Uterus (tissue), 4 donors: ENCODE results near the gene FAM120A. TPM values are rescaled to one million over a fixed set of nuclear protein-coding genes. Genes with fewer than 3 reads are reported as not detected.

Source experiments
- DNase-seq, 2 donors: peaks; one replicate each; pipeline ENCODE4 v3.0.0-alpha.2; 2019 to 2020
- H3K27ac ChIP-seq, 2 donors: fragments of 200-600 bp; sonication (generic); 1 replicate in 1 of 2; 2 replicates in 1 of 2; pipeline ENCODE4 v1.5.1; 2016 to 2018
- H3K27me3 ChIP-seq, 2 donors: fragments of 200-600 bp; sonication (generic); one replicate each; pipeline ENCODE4 v1.5.1; 2018 to 2019; ENCODE audit warnings: control low read depth in 1 of 2
- H3K36me3 ChIP-seq, 2 donors: fragments of 200-600 bp; sonication (generic); one replicate each; pipeline ENCODE4 v1.5.1; 2019; ENCODE audit warnings: control low read depth in 1 of 2
- H3K4me1 ChIP-seq, 2 donors: fragments of 200-600 bp; sonication (generic); one replicate each; pipeline ENCODE4 v1.5.1; 2018 to 2019; ENCODE audit warnings: control low read depth in 1 of 2
- H3K4me3 ChIP-seq, 2 donors: fragments of 200-600 bp; sonication (generic); 1 replicate in 1 of 2; 2 replicates in 1 of 2; pipeline ENCODE4 v1.5.1; 2018 to 2019; ENCODE audit warnings: mild to moderate bottlenecking in 1 of 2
- H3K9me3 ChIP-seq, 2 donors: fragments of 200-600 bp; sonication (generic); one replicate each; pipeline ENCODE4 v1.5.1; 2019; ENCODE audit warnings: control low read depth in 1 of 2
- CTCF ChIP-seq, 4 experiments: fragments of 200-600 bp in 2 of 4; fragments of 450-650 bp in 2 of 4; sonication (generic) in 2 of 4; IDR thresholded peaks; one replicate each; pipeline ENCODE4 v1.5.1; 2016 to 2019; ENCODE audit warnings: antibody characterized with exemption in 4 of 4, mild to moderate bottlenecking in 2 of 4, moderate library complexity in 1 of 4
- POLR2A ChIP-seq, 2 donors: fragments of 450-650 bp; IDR thresholded peaks; one replicate each; pipeline ENCODE4 v1.6.1; 2016; ENCODE audit warnings: antibody characterized with exemption in 2 of 2, mild to moderate bottlenecking in 1 of 2, moderate library complexity in 1 of 2
- intact Hi-C: fragments of 100-400 bp; cut with DNase I; formaldehyde crosslinking; loops from one replicate; pipeline ENCODE4 v1.15.1; 2023; ENCODE audit warnings: low total_unique reads
- total RNA-seq, 4 donors: library from RNA; depleted of rRNA in 3 of 4; stranded (reverse); fragments of >200 nt in 3 of 4; gene quantifications; one replicate each; pipeline versions ENCODE4 v1.1.0 to v1.2.4, GENCODE V29; 2014 to 2023
- donor health status: DM: yes; HTN: yes; CAD: no.

Gene FAM120A
- total RNA-seq, 4 donors from 2014 or later = 36.8 to 110 (median 103) TPM

- Histone ChIP-seq H3K9me3 (no peaks in the 10 kb centered on the region), H3K4me3 (peak overlapping the region in 1 of 2 donors; percentile 8), H3K36me3 (no peaks in the 10 kb centered on the region), H3K27me3 (no peaks in the 10 kb centered on the region), H3K27ac (peak overlapping the region; percentile 69 to 76), H3K4me1 (peaks cover 10 to 13% of the 10 kb centered on the region in 2 donors)
- peak in 1 of 2 donors; percentile 30 for DNase-seq
- TF ChIP-seq CTCF (IDR thresholded peaks at IDR 0.05) = no peak
- TF ChIP-seq POLR2A (IDR thresholded peaks at IDR 0.05) = no peak
- intact Hi-C loops = no loop called here
These were observed 17.4 kb downstream of the FAM120A start for GRCh38 chr9:93468763-93469456.

- H3K27ac ChIP-seq = no peak overlapping the region
- H3K27me3 ChIP-seq = no peaks in the 10 kb centered on the region
- no peak overlapping the region for H3K4me3 ChIP-seq
- TF ChIP-seq POLR2A (IDR thresholded peaks at IDR 0.05) (no peak), CTCF (IDR thresholded peaks at IDR 0.05) (no peak)
- intact Hi-C loops = no loop called here
- H3K9me3 ChIP-seq = no peaks in the 10 kb centered on the region
- H3K4me1 ChIP-seq = peaks cover 10 to 13% of the 10 kb centered on the region in 2 donors
- DNase-seq = no peak
- no peaks in the 10 kb centered on the region for H3K36me3 ChIP-seq
These were observed 18.9 kb downstream of the FAM120A start for GRCh38 chr9:93470391-93470790.

GRCh38 chr9:93471124-93471523, 19.6 kb downstream of the FAM120A start:
- TF ChIP-seq POLR2A (IDR thresholded peaks at IDR 0.05) = no peak
- TF ChIP-seq CTCF (IDR thresholded peaks at IDR 0.05) = no peak

GRCh38 chr9:93473411-93473810, 21.9 kb downstream of the FAM120A start:
- Histone ChIP-seq H3K27ac (no peak overlapping the region), H3K9me3 (no peaks in the 10 kb centered on the region), H3K4me3 (no peak overlapping the region), H3K27me3 (no peaks in the 10 kb centered on the region), H3K36me3 (no peaks in the 10 kb centered on the region), H3K4me1 (peaks cover 7 to 10% of the 10 kb centered on the region in 2 donors)
- intact Hi-C loops = no loop called here
- DNase-seq = no peak
- no peak for TF ChIP-seq CTCF (IDR thresholded peaks at IDR 0.05)
- no peak for TF ChIP-seq POLR2A (IDR thresholded peaks at IDR 0.05)

More at GRCh38 chr9:93471124-93471523, 19.6 kb downstream of the FAM120A start:
- H3K27ac ChIP-seq = no peak overlapping the region
- H3K4me3 ChIP-seq = no peak overlapping the region
- H3K9me3 ChIP-seq = no peaks in the 10 kb centered on the region
- no peaks in the 10 kb centered on the region for H3K36me3 ChIP-seq
- peaks cover 10 to 13% of the 10 kb centered on the region in 2 donors for H3K4me1 ChIP-seq
- intact Hi-C loops = no loop called here
- H3K27me3 ChIP-seq = no peaks in the 10 kb centered on the region
- DNase-seq = no peak

- no peak for DNase-seq
- TF ChIP-seq POLR2A (IDR thresholded peaks at IDR 0.05) (no peak), CTCF (IDR thresholded peaks at IDR 0.05) (no peak)
- H3K27me3 ChIP-seq = no peaks in the 10 kb centered on the region
- intact Hi-C loops = no loop called here
- no peak overlapping the region for H3K27ac ChIP-seq
- no peaks in the 10 kb centered on the region for H3K9me3 ChIP-seq
- H3K36me3 ChIP-seq = no peaks in the 10 kb centered on the region
- H3K4me1 ChIP-seq = no peaks in the 10 kb centered on the region
- H3K4me3 ChIP-seq = no peak overlapping the region
These were observed 23.6 kb downstream of the FAM120A start for GRCh38 chr9:93475108-93475507.
